Fibroblast of mammary gland (primary cell): ENCODE results near the gene TST.

Source experiments
- DNase-seq: peaks from one replicate; pipeline ENCODE4 v3.0.0-alpha.2; 2010; ENCODE audit warnings: low read depth
- H3K4me3 ChIP-seq: 2 replicates; pipeline ENCODE4 v1.5.1; 2011; ENCODE audit warnings: low read depth, mild to moderate bottlenecking, low read length, moderate library complexity; ENCODE audit not compliant: control insufficient read depth
- CTCF ChIP-seq: conservative IDR thresholded peaks from 2 replicates; pipeline ENCODE4 v1.5.1; 2011; ENCODE audit warnings: low read depth, low read length, inconsistent platforms; ENCODE audit not compliant: control insufficient read depth, insufficient read depth

TST gene

DNA sequence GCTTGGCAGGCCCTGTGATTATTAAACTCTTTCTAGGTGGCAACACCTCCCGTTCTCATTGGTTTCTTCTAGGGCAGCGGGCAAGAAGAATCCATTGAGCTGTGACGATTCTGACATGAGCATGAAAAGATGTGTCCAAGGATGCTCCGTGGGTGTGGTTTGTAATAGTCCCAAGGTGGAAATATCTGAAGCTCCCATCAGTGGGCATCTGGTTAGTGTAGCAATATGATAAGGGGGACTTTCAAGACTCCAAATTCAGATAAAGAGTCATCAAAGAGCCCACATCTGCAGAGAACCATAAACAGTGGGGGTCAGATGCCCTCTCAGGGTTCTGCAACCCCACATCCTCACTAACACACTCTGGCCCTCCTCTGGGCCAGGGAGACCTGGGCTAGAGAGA lies 42.6 kb downstream of the TST start:
- no peak for DNase-seq

DNA sequence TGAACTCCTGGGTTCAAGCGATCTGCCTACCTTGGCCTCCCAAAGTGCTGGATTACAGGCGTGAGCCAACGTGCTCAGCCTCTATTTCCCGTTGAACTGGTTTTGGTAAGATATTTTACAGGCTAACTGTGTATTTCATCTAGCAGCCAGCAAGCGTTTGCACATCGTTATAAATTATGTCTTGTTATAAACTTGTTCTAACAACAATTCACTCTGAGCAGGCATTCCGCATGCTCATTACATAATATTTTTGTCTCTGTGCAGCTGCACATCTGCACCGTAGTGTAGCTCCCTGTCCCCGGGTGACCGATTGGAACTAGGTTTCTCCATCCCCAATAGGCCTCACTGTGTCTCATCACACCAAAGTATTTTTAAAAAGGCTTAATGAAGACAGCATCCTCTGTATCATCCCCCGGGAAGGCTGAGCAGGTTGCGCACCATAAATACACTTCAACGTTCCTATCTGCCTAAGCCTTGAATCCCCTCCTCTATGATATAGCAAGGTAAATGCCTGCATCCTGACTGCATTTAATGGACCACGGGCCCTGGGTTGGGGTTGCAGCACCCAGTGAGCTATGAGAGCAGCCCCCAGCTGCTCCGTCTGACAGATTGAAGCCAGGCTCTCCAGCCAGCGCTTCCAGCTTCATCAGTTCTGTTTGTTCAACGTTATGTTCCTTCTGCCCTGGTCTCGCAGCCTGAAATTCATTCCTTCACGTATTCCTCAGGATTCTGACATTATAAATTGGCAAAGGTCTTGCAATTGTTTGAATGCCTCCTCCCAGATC lies 47.7 kb downstream of the TST start:
- no peak overlapping the region for H3K4me3 ChIP-seq
- no peak for DNase-seq
- TF ChIP-seq CTCF = no peak

More for the DNA sequence above, 42.6 kb downstream of the TST start:
- no peak overlapping the region for H3K4me3 ChIP-seq
- no peak for TF ChIP-seq CTCF

DNA sequence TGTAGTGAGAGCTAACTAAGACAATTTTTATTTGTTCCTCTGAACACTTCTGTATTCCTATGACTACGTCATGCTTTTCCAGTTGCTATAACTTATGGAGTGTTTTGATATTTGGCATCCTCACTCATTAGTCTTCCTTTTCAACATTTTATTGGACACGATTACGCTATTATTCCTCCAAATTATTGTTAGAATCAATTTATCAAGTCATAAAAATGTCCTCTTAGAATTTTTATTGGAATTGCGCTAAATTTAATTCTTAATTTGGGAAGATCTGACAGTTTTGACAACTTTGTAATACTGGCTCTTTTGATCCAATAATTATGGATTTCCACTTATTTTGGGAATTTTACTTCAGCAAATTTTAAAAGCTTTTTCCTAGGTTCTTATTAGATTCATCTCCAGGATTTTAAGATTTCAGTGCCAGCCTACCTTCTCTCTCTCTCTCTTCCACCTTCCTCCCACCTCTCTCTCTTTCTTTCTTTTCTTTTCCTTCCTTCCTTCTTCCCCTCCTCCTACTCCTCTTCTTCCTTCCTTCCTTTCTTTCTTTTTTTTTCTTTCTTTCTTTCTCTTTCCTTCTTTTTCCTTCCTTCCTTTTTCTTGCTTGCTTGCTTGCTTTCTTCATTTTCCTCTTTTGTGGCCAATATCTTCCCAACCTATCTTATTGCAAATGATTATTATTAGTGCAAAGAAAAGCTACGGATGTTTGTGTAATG lies 50.8 kb downstream of the TST start:
- DNase-seq = no peak
- no peak overlapping the region for H3K4me3 ChIP-seq
- no peak for TF ChIP-seq CTCF

GRCh38 chr22:36966851-36967540 lies 52.3 kb downstream of the TST start:
- peak; percentile 43 for DNase-seq
- H3K4me3 ChIP-seq = no peak overlapping the region
- TF ChIP-seq CTCF = no peak

DNA sequence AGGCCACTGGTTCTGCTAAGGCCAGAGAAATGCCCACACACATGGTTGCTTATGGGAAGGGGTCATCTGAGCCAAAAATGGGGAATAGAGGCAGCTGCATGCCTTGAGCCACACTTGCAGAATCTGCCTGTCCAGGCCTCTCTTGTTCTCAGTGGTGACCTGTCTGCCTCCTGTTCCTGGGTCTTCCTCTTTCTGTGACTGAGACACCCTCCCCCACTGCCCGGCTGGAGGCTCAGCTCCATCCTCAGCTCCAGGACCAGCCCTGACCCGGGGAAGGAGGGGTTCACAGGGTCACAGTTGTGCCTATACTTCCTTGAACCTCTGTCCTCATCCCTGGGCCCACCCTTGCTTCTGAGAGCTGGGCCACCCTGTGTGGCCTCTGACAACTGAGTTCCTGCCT lies 53.6 kb downstream of the TST start:
- DNase-seq = no peak
- no peak overlapping the region for H3K4me3 ChIP-seq
- no peak for TF ChIP-seq CTCF

DNA sequence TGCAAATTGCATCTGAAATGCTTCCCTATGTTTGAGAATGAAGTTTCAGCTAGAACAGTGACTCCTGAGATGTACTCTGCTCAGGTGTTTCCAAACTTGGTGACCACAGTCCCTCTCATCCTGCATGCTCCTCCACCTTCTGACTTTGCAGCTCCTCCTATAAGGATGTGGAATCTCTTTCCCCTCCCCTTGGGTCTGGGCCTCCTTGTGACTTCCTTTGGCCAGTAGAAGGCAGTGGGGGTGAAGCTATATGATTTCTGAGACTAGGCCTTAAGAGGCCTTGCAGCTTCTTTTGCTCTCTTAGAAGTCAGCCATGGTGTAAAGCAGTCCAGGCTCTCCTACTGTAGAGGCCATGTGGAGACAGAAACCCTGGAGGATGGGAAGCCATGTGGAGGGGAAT lies 55.1 kb downstream of the TST start:
- no peak for DNase-seq
- H3K4me3 ChIP-seq = no peak overlapping the region
- TF ChIP-seq CTCF = no peak
